Adrenal gland (tissue), 12 donors: Measurements from ENCODE around the gene C1QTNF12. TPM values are rescaled to one million over a fixed set of nuclear protein-coding genes. Genes with fewer than 3 reads are reported as not detected.

ENCODE experiments used
- DNase-seq, 7 donors: peaks; one replicate each; pipeline ENCODE4 v3.0.0-alpha.2; 2019 to 2020
- H3K27ac ChIP-seq, 5 donors: fragments of 200-600 bp; sonication (generic) in 4 of 5; 1 replicate in 3 of 5; 2 replicates in 2 of 5; pipeline versions ENCODE4 v1.5.1 to v1.8.0; 2016 to 2020; ENCODE audit warnings: mild to moderate bottlenecking in 1 of 5
- H3K27me3 ChIP-seq: fragments of 200-600 bp; 2 replicates; pipeline ENCODE4 v1.8.0; 2021
- H3K36me3 ChIP-seq, 2 donors: fragments of 200-600 bp; replicated peaks in 1 of 2; 1 replicate in 1 of 2; 2 replicates in 1 of 2; pipeline versions ENCODE4 v1.5.1 to v1.8.0; 2018 to 2022
- H3K4me1 ChIP-seq, 2 donors: fragments of 200-600 bp; replicated peaks in 1 of 2; 1 replicate in 1 of 2; 2 replicates in 1 of 2; pipeline versions ENCODE4 v1.5.1 to v1.8.0; 2018 to 2021
- H3K4me3 ChIP-seq, 4 donors: fragments of 200-600 bp; sonication (generic) in 3 of 4; one replicate each; pipeline ENCODE4 v1.5.1; 2016 to 2018
- H3K9me3 ChIP-seq, 3 donors: fragments of 200-600 bp; sonication (generic) in 1 of 3; replicated peaks in 1 of 3; 1 replicate in 2 of 3; 2 replicates in 1 of 3; pipeline versions ENCODE4 v1.5.1 to v1.8.0; 2016 to 2021
- CTCF ChIP-seq, 6 experiments: fragments of 450-650 bp in 4 of 6; fragments of 200-600 bp in 2 of 6; sonication (generic) in 1 of 6; IDR thresholded peaks; 1 replicate in 5 of 6; 2 replicates in 1 of 6; pipeline versions ENCODE4 v1.5.1 to v1.8.0; 2016 to 2021; ENCODE audit warnings: antibody characterized with exemption in 6 of 6, mild to moderate bottlenecking in 2 of 6, moderate library complexity in 1 of 6
- POLR2A ChIP-seq, 2 donors: fragments of 450-650 bp; IDR thresholded peaks; one replicate each; pipeline ENCODE4 v1.6.1; 2017; ENCODE audit warnings: antibody characterized with exemption in 2 of 2, mild to moderate bottlenecking in 2 of 2, moderate library complexity in 1 of 2
- WGBS, 4 donors: extraction: QIAGEN DNeasy Blood & Tissue Kit in 2 of 4; methylation state at CpG; one replicate each; pipeline versions ENCODE4 v1.1.5 to v1.1.7; 2013 to 2017; 5-methylcytosine and 5-hydroxymethylcytosine counted together
- intact Hi-C, 2 donors: fragments of 100-400 bp; cut with DNase I; formaldehyde crosslinking; loops; one replicate each; pipeline versions ENCODE4 v1.14.1 to v1.15.0; 2022 to 2023
- polyA plus RNA-seq, 3 donors: library from polyadenylated mRNA; stranded (reverse); fragments of 200-250 nt in 2 of 3; fragments of 350-450 nt in 1 of 3; fragmentation: Illumina TruSeq in 1 of 3; extraction: RNeasy Lipid Tissue Mini Kit (QIAGEN cat#74804) in 1 of 3; gene quantifications; one replicate each; pipeline ENCODE4 v1.2.3, GENCODE V29; 2013 to 2014
- total RNA-seq, 9 donors: library from RNA; depleted of rRNA in 4 of 9; stranded (reverse); fragments of >200 nt in 4 of 9; fragments of 120-200 nt in 1 of 9; fragmentation: NEBNext Ultra II Directional in 1 of 9; extraction: Animal tissue kit (Norgen Biotek cat#: 25700) in 1 of 9; gene quantifications; one replicate each; pipeline versions ENCODE4 v1.1.0 to v1.2.4, GENCODE V29; 2013 to 2023
- donor health status: healthy with polysubstance abuse.
- donor health status: Bipolar disorder and iron deficiency.
- donor health status: DM: yes; HTN: yes; CAD: no.
- donor health status: DM: no; HTN: no; CAD: no.
- donor health status: DM: no; HTN: no; CAD: no.
- donor health status: DM: yes; HTN: yes; CAD: no.

The C1QTNF12 gene
- total and polyA plus RNA-seq, 12 donors, result 0.28 to 4.3 (median 1.3) TPM; not detected in 3

GRCh38 chr1:1212780-1213344, 33.7 kb downstream of the C1QTNF12 start:
- intact Hi-C loops, result loop anchor here in 1 of 2 donors (5.0 kb wide), 1 partner anchor 81 kb away; no protein-coding TSS in a partner anchor

GRCh38 chr1:1211541-1212441, 34.7 kb downstream of the C1QTNF12 start:
- H3K27ac ChIP-seq, result no peak overlapping the region
- WGBS, 4 donors, result 83 to 86% (median 83%) methylated on average over 18 to 28 of the region's 28 CpGs; no CpG with 5 or more reads in 1 of the 4 donors

More at GRCh38 chr1:1212780-1213344, 33.7 kb downstream of the C1QTNF12 start:
- peak overlapping the region in 1 of 4 donors; percentile 23 for H3K4me3 ChIP-seq
- H3K27ac ChIP-seq, result peak overlapping the region in 1 of 5 donors; percentile 29
- H3K4me1 ChIP-seq, result peaks cover 6% of the 10 kb centered on the region in 2 donors
- peak in 3 of 7 donors; percentile 42 to 65 (median 49) for DNase-seq
- WGBS, 4 donors, result 50 to 61% (median 56%) methylated on average over 16 to 24 of the region's 24 CpGs; no CpG with 5 or more reads in 1 of the 4 donors
- H3K27me3 ChIP-seq, result no peaks in the 10 kb centered on the region
- no peaks in the 10 kb centered on the region for H3K9me3 ChIP-seq
- H3K36me3 ChIP-seq, result peaks cover 0 to 14% of the 10 kb centered on the region in 2 donors
- no peak for TF ChIP-seq POLR2A (IDR thresholded peaks at IDR 0.05)
- no peak for TF ChIP-seq CTCF (IDR thresholded peaks at IDR 0.05)

GRCh38 chr1:1210726-1211540, 35.6 kb downstream of the C1QTNF12 start:
- peak in 1 of 7 donors; percentile 7 for DNase-seq
- no peak for TF ChIP-seq POLR2A (IDR thresholded peaks at IDR 0.05)
- TF ChIP-seq CTCF (IDR thresholded peaks at IDR 0.05), result no peak
- intact Hi-C loops, result loop anchor here in 1 of 2 donors (5.0 kb wide), 1 partner anchor 79 kb away; no protein-coding TSS in a partner anchor
- H3K27me3 ChIP-seq, result peaks cover 19% of the 10 kb centered on the region
- no peak overlapping the region for H3K4me3 ChIP-seq
- H3K27ac ChIP-seq, result no peak overlapping the region
- H3K36me3 ChIP-seq, result no peaks in the 10 kb centered on the region
- 84 to 94% (median 88%) methylated on average over 7 to 31 of the region's 31 CpGs for WGBS, 4 donors
- peaks cover 6% of the 10 kb centered on the region in 2 donors for H3K4me1 ChIP-seq
- no peaks in the 10 kb centered on the region for H3K9me3 ChIP-seq

More at GRCh38 chr1:1211541-1212441, 34.7 kb downstream of the C1QTNF12 start:
- Histone ChIP-seq H3K4me1 (peaks cover 6% of the 10 kb centered on the region in 2 donors), H3K27me3 (peaks cover 10% of the 10 kb centered on the region), H3K9me3 (no peaks in the 10 kb centered on the region), H3K36me3 (peaks cover 0 to 3% of the 10 kb centered on the region in 2 donors), H3K4me3 (no peak overlapping the region)
- DNase-seq, result no peak
- TF ChIP-seq CTCF (IDR thresholded peaks at IDR 0.05) (no peak), POLR2A (IDR thresholded peaks at IDR 0.05) (no peak)
- intact Hi-C loops, result loop anchor here in 1 of 2 donors (5.0 kb wide), 1 partner anchor 79 kb away; no protein-coding TSS in a partner anchor
